K562 (cell line): Measurements from ENCODE around the gene ATG10. TPM values are rescaled to one million over a fixed set of nuclear protein-coding genes. Genes with fewer than 3 reads are reported as not detected.

ENCODE experiments used
- ATAC-seq: fragments of 200-7000 bp; cut with Tn5 transposase; 3 replicates; pipeline ENCODE4 v1.9.1; 2020; ENCODE audit warnings: moderate library complexity
- BruUV-seq: library from RNA; stranded (reverse); fragments of 400-500 nt; replicated peaks from 2 replicates; lab custom pipeline; 2021; lab: Mats Ljungman, UMichigan
- CTCF ChIA-PET: fragments of 300-600 bp; formaldehyde crosslinking; extraction: SDS; loops from one replicate; lab custom pipeline; 2021; ENCODE audit warnings: low intra/inter-chr PET ratio; lab: Yijun Ruan, JAX
- POLR2A ChIA-PET: fragments of 300-600, 350-650 bp; sonication (Branson Sonifier 250); formaldehyde crosslinking; extraction: SDS; loops from one replicate; lab custom pipeline; 2021; ENCODE audit warnings: antibody characterized with exemption, inconsistent platforms; lab: Yijun Ruan, JAX
- DNase-seq, 4 experiments: peaks; one replicate each; pipeline versions ENCODE4 v3.0.0 to v3.0.0-alpha.2; 2011 to 2018; ENCODE audit warnings: low spot score in 3 of 4, mixed read lengths in 3 of 4; ENCODE audit errors: extremely low read depth in 1 of 4
- FAIRE-seq: peaks from 2 replicates; lab custom pipeline; 2011; peaks lifted over from hg19 to GRCh38; lab: Jason Lieb, UNC
- H2AFZ ChIP-seq: 2 replicates; pipeline ENCODE4 v1.6.0; 2011; ENCODE audit warnings: low read depth, low read length, control low read depth, inconsistent platforms
- H3K27ac ChIP-seq: fragments of 200-600 bp; 3 replicates; pipeline ENCODE4 v1.8.0; 2011; ENCODE audit warnings: low read depth, mild to moderate bottlenecking, control low read depth, inconsistent platforms, low read length, moderate library complexity, mixed read lengths; ENCODE audit errors: extremely low read depth
- H3K27me3 ChIP-seq, 2 experiments: fragments of 300-600 bp in 1 of 2; 2 replicates in 1 of 2; 3 replicates in 1 of 2; pipeline versions ENCODE4 v1.6.0 to v1.8.0; 2011; ENCODE audit warnings: inconsistent platforms in 2 of 2, low read length in 2 of 2, mild to moderate bottlenecking in 1 of 2, mixed read lengths in 1 of 2, moderate library complexity in 1 of 2; ENCODE audit not compliant: control insufficient read depth in 2 of 2, insufficient read depth in 2 of 2
- H3K36me3 ChIP-seq: fragments of 300-600 bp; 3 replicates; pipeline ENCODE4 v1.8.0; 2011; ENCODE audit warnings: mild to moderate bottlenecking, low read length, inconsistent platforms; ENCODE audit not compliant: control insufficient read depth, insufficient read depth
- H3K4me1 ChIP-seq, 2 experiments: fragments of 200-600 bp in 1 of 2; replicated peaks in 1 of 2; 2 replicates in 1 of 2; 3 replicates in 1 of 2; pipeline versions ENCODE4 v1.5.1 to v1.8.0; 2011; ENCODE audit warnings: inconsistent platforms in 2 of 2, low read length in 2 of 2, mild to moderate bottlenecking in 1 of 2, mixed read lengths in 1 of 2, moderate library complexity in 1 of 2; ENCODE audit not compliant: control insufficient read depth in 2 of 2, insufficient read depth in 2 of 2
- H3K4me2 ChIP-seq: 2 replicates; pipeline ENCODE4 v1.6.1; 2011; ENCODE audit warnings: low read length, control low read depth, inconsistent platforms, mixed read lengths; ENCODE audit not compliant: insufficient read depth
- H3K4me3 ChIP-seq: fragments of 200-600 bp; sonication (generic), shearing (Covaris generic); 2 replicates; pipeline ENCODE4 v1.5.1; 2016; ENCODE audit warnings: control low read depth, inconsistent platforms
- H3K79me2 ChIP-seq: fragments of 200-600 bp; 3 replicates; pipeline ENCODE4 v1.8.0; 2011; ENCODE audit warnings: low read length, inconsistent platforms; ENCODE audit not compliant: control insufficient read depth, insufficient read depth
- H3K9ac ChIP-seq, 2 experiments: 2 replicates each; pipeline versions ENCODE4 v1.6.0 to v1.6.1; 2011; ENCODE audit warnings: low read depth in 2 of 2, low read length in 2 of 2, control low read depth in 1 of 2, inconsistent platforms in 1 of 2, mild to moderate bottlenecking in 1 of 2, mixed read lengths in 1 of 2; ENCODE audit not compliant: insufficient read depth in 1 of 2
- H3K9me1 ChIP-seq: one replicate; pipeline ENCODE4 v1.6.0; 2011; ENCODE audit warnings: inconsistent platforms, mild to moderate bottlenecking, low read length, moderate library complexity; ENCODE audit not compliant: control insufficient read depth, insufficient read depth
- H3K9me3 ChIP-seq: replicated peaks from 2 replicates; pipeline ENCODE4 v1.5.1; 2011; ENCODE audit warnings: low read depth, low read length, inconsistent platforms; ENCODE audit not compliant: control insufficient read depth, insufficient read depth
- H4K20me1 ChIP-seq: replicated peaks from 2 replicates; pipeline ENCODE4 v1.6.1; 2011; ENCODE audit warnings: low read length, inconsistent platforms, mixed read lengths; ENCODE audit not compliant: control insufficient read depth, insufficient read depth
- CLOCK ChIP-seq: fragments of 250-450 bp; sonication (Bioruptor Pico); IDR thresholded peaks from 2 replicates; pipeline ENCODE4 v1.4.0; 2020; ENCODE audit warnings: mild to moderate bottlenecking, moderate library complexity, borderline replicate concordance
- GTF2B ChIP-seq: IDR thresholded peaks from 2 replicates; pipeline ENCODE4 v1.6.1; 2011; ENCODE audit not compliant: insufficient read length; ENCODE audit errors: extremely low read depth
- ZFP1 ChIP-seq: fragments of 450-650 bp; formaldehyde crosslinking; IDR thresholded peaks from 2 replicates; pipeline ENCODE4 v1.4.0; 2020; ENCODE audit warnings: mild to moderate bottlenecking, mixed read lengths
- WGBS: fragments of 100-300 bp; shearing (Covaris generic); methylation state at CpG from one replicate; pipeline ENCODE4 v1.1.6; 2016; ENCODE audit warnings: low coverage, mixed read lengths; ENCODE audit not compliant: insufficient coverage; ENCODE audit errors: missing lambda C conversion rate; 5-methylcytosine and 5-hydroxymethylcytosine counted together
- in situ Hi-C: fragments of 300-500 bp; cut with MboI; formaldehyde crosslinking; loops from 4 replicates; pipeline ENCODE4 v1.15.0; 2018; ENCODE audit warnings: inconsistent platforms, mixed read lengths
- intact Hi-C: fragments of 100-400 bp; cut with micrococcal nuclease; formaldehyde crosslinking; loops from 2 replicates; pipeline ENCODE4 v1.14.2; 2022
- polyA plus RNA-seq, 8 experiments: library from polyadenylated mRNA; depleted of rRNA in 4 of 8; stranded (reverse) in 5 of 8; unstranded in 3 of 8; fragments of >200 nt; fragmentation: Nextera tagmentation in 2 of 8; fragmentation: Illumina TruSeq in 1 of 8; extraction: Ambion mirVana in 2 of 8; extraction: Trizol in 1 of 8; gene quantifications; 2 replicates each; pipeline versions ENCODE4 v1.2.1 to v1.2.3, GENCODE V29; 2011 to 2014; ENCODE audit warnings: inconsistent platforms in 1 of 8, missing spikeins in 1 of 8
- total RNA-seq, 7 experiments: library from RNA; depleted of rRNA in 6 of 7; stranded (reverse); fragments of >200 nt in 6 of 7; fragmentation: Illumina TruSeq in 2 of 7; extraction: Trizol in 2 of 7; gene quantifications; 2 replicates each; pipeline versions ENCODE4 v1.2.1 to v1.2.3, GENCODE V29; 2011 to 2021; ENCODE audit warnings: low replicate concordance in 1 of 7

The ATG10 gene
- total and polyA plus RNA-seq, 9 of the 15 experiments (the other 6 are each of a cell fraction or from before 2014, with no cell fraction given), result 7.0 to 18.8 (median 14.6) TPM

GRCh38 chr5:82290908-82291307 lies 319.1 kb downstream of the ATG10 start:
- CTCF ChIA-PET, result no interaction called here
- no peak overlapping the region for H3K9ac ChIP-seq
- H4K20me1 ChIP-seq, result no peaks in the 10 kb centered on the region
- H3K27me3 ChIP-seq, result no peaks in the 10 kb centered on the region
- DNase-seq (no peak), FAIRE-seq (no peak), ATAC-seq (no peak)
- POLR2A ChIA-PET, result interaction anchor here (3.0 kb wide), 1 partner anchor 12 kb away, joined by 12 read pairs; the partner anchor contains the start of gene RPS23
- H3K4me3 ChIP-seq, result no peak overlapping the region
- H3K9me3 ChIP-seq, result no peaks in the 10 kb centered on the region
- H3K36me3 ChIP-seq, result no peaks in the 10 kb centered on the region
- WGBS, result 86% methylated on average over 6 of the region's 6 CpGs
- no peak overlapping the region for H2AFZ ChIP-seq
- no peak overlapping the region for H3K27ac ChIP-seq
- no peaks in the 10 kb centered on the region for H3K9me1 ChIP-seq
- 0 out of 3 replicates have a peak, but pooled peaks cover 5% of the 10 kb centered on the region for H3K79me2 ChIP-seq
- intact Hi-C loops (no loop called here), in situ Hi-C loops (no loop called here)
- H3K4me1 ChIP-seq, result peaks cover 2 to 15% of the 10 kb centered on the region in 2 experiments; a peak in 2 of 5 replicates
- TF ChIP-seq ZFP1 (CRISPR knock-in tag) (no peak), CLOCK (CRISPR knock-in tag) (no peak), GTF2B (no peak)
- BruUV-seq, result no TSS peak
- no peak overlapping the region for H3K4me2 ChIP-seq
